HEK293 (cell line): Measurements from ENCODE around the gene DGKD.

ENCODE experiments used
- CTCF ChIA-PET: fragments of 350-600 bp; formaldehyde crosslinking; extraction: SDS; loops from one replicate; lab custom pipeline; 2021; ENCODE audit warnings: antibody characterized with exemption; lab: Yijun Ruan, JAX
- POLR2A ChIA-PET: fragments of 300-600 bp; formaldehyde crosslinking; extraction: SDS; loops from one replicate; lab custom pipeline; 2020; ENCODE audit warnings: antibody characterized with exemption, inconsistent platforms; lab: Yijun Ruan, JAX
- H3K27ac ChIP-seq: fragments of 200-500 bp; sonication (Bioruptor generic); 2 replicates; pipeline ENCODE4 v1.5.1; 2014; ENCODE audit warnings: low read depth, low read length, control low read depth, inconsistent platforms; ENCODE audit errors: extremely low read depth
- H3K36me3 ChIP-seq, 2 experiments: fragments of 200-500 bp in 1 of 2; sonication (Bioruptor generic) in 1 of 2; 1 replicate in 1 of 2; 2 replicates in 1 of 2; pipeline ENCODE4 v1.5.1; 2014 to 2017; ENCODE audit warnings: inconsistent platforms in 2 of 2, low read length in 2 of 2; ENCODE audit not compliant: control insufficient read depth in 2 of 2, insufficient read depth in 1 of 2
- H3K4me1 ChIP-seq: fragments of 200-500 bp; sonication (Bioruptor generic); 2 replicates; pipeline ENCODE4 v1.5.1; 2014; ENCODE audit warnings: mild to moderate bottlenecking, low read length, inconsistent platforms; ENCODE audit not compliant: control insufficient read depth, insufficient read depth
- H3K4me3 ChIP-seq: 2 replicates; pipeline ENCODE4 v1.5.1; 2011; ENCODE audit warnings: low read depth, mild to moderate bottlenecking, control low read depth, low read length, moderate library complexity
- H3K9me3 ChIP-seq: fragments of 200-500 bp; sonication (Bioruptor generic); 2 replicates; pipeline ENCODE4 v1.5.1; 2014; ENCODE audit warnings: low read depth, low read length, inconsistent platforms; ENCODE audit not compliant: control insufficient read depth, insufficient read depth
- BCL11A ChIP-seq: fragments of 450-650 bp; formaldehyde crosslinking; IDR thresholded peaks from 2 replicates; pipeline ENCODE4 v1.5.1; 2016; ENCODE audit warnings: low read depth, missing biosample characterization, missing genetic modification characterization
- KLF1 ChIP-seq: fragments of 450-650 bp; formaldehyde crosslinking; IDR thresholded peaks from 2 replicates; pipeline ENCODE4 v1.5.1; 2016; ENCODE audit warnings: missing biosample characterization, missing genetic modification characterization
- SP7 ChIP-seq: fragments of 450-650 bp; formaldehyde crosslinking; IDR thresholded peaks from 2 replicates; pipeline ENCODE4 v1.5.1; 2016; ENCODE audit warnings: missing biosample characterization, missing genetic modification characterization
- TRIM28 ChIP-seq: IDR thresholded peaks from 2 replicates; pipeline ENCODE4 v1.6.1; 2011; ENCODE audit warnings: low read length, control low read depth, borderline replicate concordance
- WT1 ChIP-seq: fragments of 450-650 bp; formaldehyde crosslinking; IDR thresholded peaks from 2 replicates; pipeline ENCODE4 v1.5.1; 2016; ENCODE audit warnings: missing biosample characterization, missing genetic modification characterization
- ZBTB21 ChIP-seq: fragments of 450-650 bp; formaldehyde crosslinking; IDR thresholded peaks from 2 replicates; pipeline ENCODE4 v1.5.1; 2017; ENCODE audit warnings: missing biosample characterization, missing genetic modification characterization
- ZNF175 ChIP-seq: fragments of 450-650 bp; formaldehyde crosslinking; IDR thresholded peaks from 2 replicates; pipeline ENCODE4 v1.5.1; 2016; ENCODE audit warnings: missing biosample characterization, missing genetic modification characterization
- ZNF248 ChIP-seq: fragments of 450-650 bp; formaldehyde crosslinking; IDR thresholded peaks from 2 replicates; pipeline ENCODE4 v1.5.1; 2017; ENCODE audit warnings: missing biosample characterization, missing genetic modification characterization
- ZNF48 ChIP-seq: fragments of 450-650 bp; formaldehyde crosslinking; IDR thresholded peaks from 2 replicates; pipeline ENCODE4 v1.5.1; 2016; ENCODE audit warnings: missing biosample characterization, missing genetic modification characterization
- ZNF548 ChIP-seq: fragments of 450-650 bp; formaldehyde crosslinking; IDR thresholded peaks from 2 replicates; pipeline ENCODE4 v1.5.1; 2016; ENCODE audit warnings: missing biosample characterization, missing genetic modification characterization
- ZNF571 ChIP-seq: fragments of 450-650 bp; formaldehyde crosslinking; IDR thresholded peaks from 2 replicates; pipeline ENCODE4 v1.5.0; 2017; ENCODE audit warnings: missing biosample characterization, missing genetic modification characterization
- ZNF596 ChIP-seq: fragments of 450-650 bp; IDR thresholded peaks from 2 replicates; pipeline ENCODE4 v1.5.0; 2018; ENCODE audit warnings: missing biosample characterization, mild to moderate bottlenecking, missing genetic modification characterization, moderate library complexity
- ZNF658 ChIP-seq: fragments of 450-650 bp; formaldehyde crosslinking; IDR thresholded peaks from 2 replicates; pipeline ENCODE4; 2016; ENCODE audit warnings: missing biosample characterization, missing genetic modification characterization
- ZNF747 ChIP-seq: fragments of 450-650 bp; formaldehyde crosslinking; IDR thresholded peaks from 2 replicates; pipeline ENCODE4 v1.5.1; 2016; ENCODE audit warnings: missing biosample characterization, missing genetic modification characterization
- ZNF843 ChIP-seq: fragments of 450-650 bp; formaldehyde crosslinking; IDR thresholded peaks from 2 replicates; pipeline ENCODE4 v1.5.1; 2016; ENCODE audit warnings: missing biosample characterization, missing genetic modification characterization
- TF ChIP-seq, protein P1 (sequence below): fragments of 450-650 bp; formaldehyde crosslinking; conservative IDR thresholded peaks from 2 replicates; pipeline ENCODE4 v1.5.1; 2016; ENCODE audit warnings: low read depth, missing biosample characterization, missing genetic modification characterization
- TF ChIP-seq, protein P2 (sequence below): fragments of 450-650 bp; formaldehyde crosslinking; IDR thresholded peaks from 2 replicates; pipeline ENCODE4 v1.5.1; 2016; ENCODE audit warnings: missing biosample characterization, missing genetic modification characterization
- TF ChIP-seq, protein P3 (sequence below): fragments of 450-650 bp; formaldehyde crosslinking; IDR thresholded peaks from 2 replicates; pipeline ENCODE4 v1.5.1; 2016; ENCODE audit warnings: missing biosample characterization, missing genetic modification characterization, low read depth

Gene DGKD

DNA sequence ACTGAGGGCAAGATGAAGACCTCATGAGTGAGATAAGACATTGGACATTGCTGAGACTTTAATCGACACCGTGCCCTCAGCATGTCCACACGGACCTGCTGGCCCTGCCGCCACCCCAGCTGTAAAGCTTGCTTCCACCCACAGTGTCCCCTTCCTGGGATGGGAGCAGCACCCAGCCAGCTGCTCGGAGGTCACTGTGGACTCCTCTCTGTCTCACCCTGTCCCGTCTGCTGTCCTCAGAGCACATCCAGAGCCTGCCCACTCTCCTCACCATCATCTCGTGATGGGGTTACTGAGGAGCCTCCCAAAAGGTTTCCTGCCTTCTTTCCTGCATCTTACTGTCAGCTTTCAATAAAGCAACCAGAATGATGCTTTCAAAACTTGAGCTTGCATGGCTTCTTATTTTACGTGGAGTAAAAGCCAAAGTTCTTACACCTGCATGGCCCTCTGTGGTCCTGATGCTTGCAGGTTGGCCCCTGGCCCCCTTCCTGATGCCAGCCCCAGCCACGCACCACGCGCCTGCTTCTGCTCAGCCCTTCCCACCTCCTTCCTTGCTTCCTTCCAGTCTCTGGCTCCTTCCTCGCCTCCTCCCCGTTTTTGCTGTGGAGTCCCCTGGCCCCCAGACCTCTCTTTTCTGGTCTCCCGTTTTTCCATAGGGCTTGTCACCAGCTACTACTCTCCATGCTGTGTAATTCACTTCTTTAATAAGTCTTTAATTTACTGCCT is 67.0 kb downstream of the DGKD start:
- POLR2A ChIA-PET, result interaction anchor here (1.1 kb wide), 1 partner anchor 145 kb away, joined by 3 read pairs; the partner anchor contains the start of gene USP40
- H3K36me3 ChIP-seq, result no peaks in the 10 kb centered on the region
- no peak for TF ChIP-seq SP7 (tag by site-specific recombination)
- no peak for TF ChIP-seq BCL11A (tag by site-specific recombination)
- TF ChIP-seq ZNF843 (tag by site-specific recombination), result no peak
- TF ChIP-seq ZNF48 (tag by site-specific recombination), result no peak
- no peak for TF ChIP-seq ZBTB21 (tag by site-specific recombination)
- TF ChIP-seq TRIM28, result no peak
- TF ChIP-seq ZNF548, result no peak
- TF ChIP-seq, protein P1, sequence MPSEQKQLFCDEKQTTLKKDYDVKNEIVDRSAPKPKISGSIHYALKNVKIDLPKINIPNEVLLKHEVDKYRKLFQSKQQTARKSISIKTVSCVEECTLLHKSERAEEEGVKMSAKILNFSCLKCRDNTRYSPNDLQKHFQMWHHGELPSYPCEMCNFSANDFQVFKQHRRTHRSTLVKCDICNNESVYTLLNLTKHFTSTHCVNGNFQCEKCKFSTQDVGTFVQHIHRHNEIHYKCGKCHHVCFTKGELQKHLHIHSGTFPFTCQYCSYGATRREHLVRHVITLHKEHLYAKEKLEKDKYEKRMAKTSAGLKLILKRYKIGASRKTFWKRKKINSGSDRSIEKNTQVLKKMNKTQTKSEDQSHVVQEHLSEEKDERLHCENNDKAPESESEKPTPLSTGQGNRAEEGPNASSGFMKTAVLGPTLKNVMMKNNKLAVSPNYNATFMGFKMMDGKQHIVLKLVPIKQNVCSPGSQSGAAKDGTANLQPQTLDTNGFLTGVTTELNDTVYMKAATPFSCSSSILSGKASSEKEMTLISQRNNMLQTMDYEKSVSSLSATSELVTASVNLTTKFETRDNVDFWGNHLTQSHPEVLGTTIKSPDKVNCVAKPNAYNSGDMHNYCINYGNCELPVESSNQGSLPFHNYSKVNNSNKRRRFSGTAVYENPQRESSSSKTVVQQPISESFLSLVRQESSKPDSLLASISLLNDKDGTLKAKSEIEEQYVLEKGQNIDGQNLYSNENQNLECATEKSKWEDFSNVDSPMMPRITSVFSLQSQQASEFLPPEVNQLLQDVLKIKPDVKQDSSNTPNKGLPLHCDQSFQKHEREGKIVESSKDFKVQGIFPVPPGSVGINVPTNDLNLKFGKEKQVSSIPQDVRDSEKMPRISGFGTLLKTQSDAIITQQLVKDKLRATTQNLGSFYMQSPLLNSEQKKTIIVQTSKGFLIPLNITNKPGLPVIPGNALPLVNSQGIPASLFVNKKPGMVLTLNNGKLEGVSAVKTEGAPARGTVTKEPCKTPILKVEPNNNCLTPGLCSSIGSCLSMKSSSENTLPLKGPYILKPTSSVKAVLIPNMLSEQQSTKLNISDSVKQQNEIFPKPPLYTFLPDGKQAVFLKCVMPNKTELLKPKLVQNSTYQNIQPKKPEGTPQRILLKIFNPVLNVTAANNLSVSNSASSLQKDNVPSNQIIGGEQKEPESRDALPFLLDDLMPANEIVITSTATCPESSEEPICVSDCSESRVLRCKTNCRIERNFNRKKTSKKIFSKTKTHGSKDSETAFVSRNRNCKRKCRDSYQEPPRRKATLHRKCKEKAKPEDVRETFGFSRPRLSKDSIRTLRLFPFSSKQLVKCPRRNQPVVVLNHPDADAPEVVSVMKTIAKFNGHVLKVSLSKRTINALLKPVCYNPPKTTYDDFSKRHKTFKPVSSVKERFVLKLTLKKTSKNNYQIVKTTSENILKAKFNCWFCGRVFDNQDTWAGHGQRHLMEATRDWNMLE (tag by site-specific recombination), result no peak
- TF ChIP-seq, all 188 proteins: peak for 0
- Histone ChIP-seq H3K4me3 (no peak overlapping the region), H3K4me1 (peaks cover 6% of the 10 kb centered on the region; the same call in 1 of the 2 replicates), H3K9me3 (no peaks in the 10 kb centered on the region), H3K27ac (no peak overlapping the region)
- CTCF ChIA-PET, result interaction anchor here (0.9 to 1.0 kb wide), 2 partner anchors 21 to 22 kb away, joined by 3 to 4 read pairs; no protein-coding TSS in a partner anchor

DNA sequence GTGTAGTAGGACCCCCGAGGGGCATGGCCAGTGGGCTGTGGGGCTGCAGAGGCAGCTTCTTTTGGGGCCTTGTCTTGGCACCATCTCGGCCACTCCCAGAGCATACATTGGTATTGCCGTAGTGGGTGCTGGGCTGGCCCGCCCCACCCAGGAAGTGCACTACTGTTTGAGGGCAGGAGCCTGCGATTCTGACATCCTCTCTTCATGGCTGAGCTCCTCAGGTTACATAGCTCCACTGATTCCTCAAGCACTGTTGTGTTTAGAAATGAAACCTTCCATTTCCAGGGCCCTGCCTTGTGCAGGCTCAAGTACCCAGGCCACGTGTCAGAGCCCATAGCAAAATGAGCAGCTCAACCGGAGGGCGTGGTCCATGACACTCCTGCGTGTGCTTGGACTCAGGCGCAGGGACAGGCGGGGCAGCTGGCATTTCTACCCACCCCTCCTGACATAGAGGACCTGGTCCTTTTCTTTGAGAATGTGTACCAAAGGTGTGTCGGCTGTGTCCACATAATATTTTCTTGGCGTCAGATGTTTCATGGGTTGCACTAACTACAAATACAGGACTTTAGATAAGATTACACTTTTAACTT is 67.9 kb downstream of the DGKD start:
- ChIA-PET POLR2A (interaction anchor here (1.1 kb wide), 1 partner anchor 144 kb away, joined by 3 read pairs; the partner anchor contains the start of gene USP40), CTCF (interaction anchor here (1.0 kb wide), 1 partner anchor 22 kb away, joined by 4 read pairs; no protein-coding TSS in a partner anchor)
- Histone ChIP-seq H3K9me3 (no peaks in the 10 kb centered on the region), H3K36me3 (no peaks in the 10 kb centered on the region), H3K4me1 (peaks cover 6% of the 10 kb centered on the region; the same call in 1 of the 2 replicates), H3K4me3 (no peak overlapping the region), H3K27ac (no peak overlapping the region)
- peak; percentile 52; the same call in 1 of the 2 replicates for TF ChIP-seq TRIM28
- TF ChIP-seq WT1 (tag by site-specific recombination), result no peak
- TF ChIP-seq ZNF747 (tag by site-specific recombination), result no peak
- TF ChIP-seq ZNF175 (tag by site-specific recombination), result no peak
- TF ChIP-seq ZNF248, result no peak
- no peak for TF ChIP-seq ZNF658 (tag by site-specific recombination)
- TF ChIP-seq, protein P2, sequence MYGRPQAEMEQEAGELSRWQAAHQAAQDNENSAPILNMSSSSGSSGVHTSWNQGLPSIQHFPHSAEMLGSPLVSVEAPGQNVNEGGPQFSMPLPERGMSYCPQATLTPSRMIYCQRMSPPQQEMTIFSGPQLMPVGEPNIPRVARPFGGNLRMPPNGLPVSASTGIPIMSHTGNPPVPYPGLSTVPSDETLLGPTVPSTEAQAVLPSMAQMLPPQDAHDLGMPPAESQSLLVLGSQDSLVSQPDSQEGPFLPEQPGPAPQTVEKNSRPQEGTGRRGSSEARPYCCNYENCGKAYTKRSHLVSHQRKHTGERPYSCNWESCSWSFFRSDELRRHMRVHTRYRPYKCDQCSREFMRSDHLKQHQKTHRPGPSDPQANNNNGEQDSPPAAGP (tag by site-specific recombination), result peak; percentile 52; the same call in 1 of the 2 replicates
- TF ChIP-seq KLF1 (tag by site-specific recombination), result peak; percentile 82
- no peak for TF ChIP-seq ZNF571
- no peak for TF ChIP-seq SP7 (tag by site-specific recombination)
- TF ChIP-seq, protein P3, sequence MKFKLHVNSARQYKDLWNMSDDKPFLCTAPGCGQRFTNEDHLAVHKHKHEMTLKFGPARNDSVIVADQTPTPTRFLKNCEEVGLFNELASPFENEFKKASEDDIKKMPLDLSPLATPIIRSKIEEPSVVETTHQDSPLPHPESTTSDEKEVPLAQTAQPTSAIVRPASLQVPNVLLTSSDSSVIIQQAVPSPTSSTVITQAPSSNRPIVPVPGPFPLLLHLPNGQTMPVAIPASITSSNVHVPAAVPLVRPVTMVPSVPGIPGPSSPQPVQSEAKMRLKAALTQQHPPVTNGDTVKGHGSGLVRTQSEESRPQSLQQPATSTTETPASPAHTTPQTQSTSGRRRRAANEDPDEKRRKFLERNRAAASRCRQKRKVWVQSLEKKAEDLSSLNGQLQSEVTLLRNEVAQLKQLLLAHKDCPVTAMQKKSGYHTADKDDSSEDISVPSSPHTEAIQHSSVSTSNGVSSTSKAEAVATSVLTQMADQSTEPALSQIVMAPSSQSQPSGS, result no peak
- TF ChIP-seq ZNF596 (tag by site-specific recombination), result no peak
